Tibial artery (tissue), 4 donors: ENCODE data around the gene PCDH9.

ENCODE experiments used
- DNase-seq, 2 donors: peaks; one replicate each; pipeline ENCODE4 v3.0.0-alpha.2; 2019
- H3K27ac ChIP-seq, 2 donors: fragments of 200-600 bp; sonication (generic) in 1 of 2; 1 replicate in 1 of 2; 2 replicates in 1 of 2; pipeline ENCODE4 v1.5.1; 2018 to 2019; ENCODE audit warnings: mild to moderate bottlenecking in 1 of 2
- H3K27me3 ChIP-seq, 2 donors: fragments of 200-600 bp; sonication (generic) in 1 of 2; one replicate each; pipeline versions ENCODE4 v1.5.1 to v1.6.0; 2016 to 2019
- H3K36me3 ChIP-seq, 3 donors: fragments of 200-600 bp; sonication (generic) in 2 of 3; one replicate each; pipeline ENCODE4 v1.5.1; 2016 to 2019; ENCODE audit warnings: mild to moderate bottlenecking in 2 of 3
- H3K4me1 ChIP-seq, 4 donors: fragments of 200-600 bp; sonication (generic) in 2 of 4; 1 replicate in 3 of 4; 2 replicates in 1 of 4; pipeline ENCODE4 v1.5.1; 2016 to 2019
- H3K4me3 ChIP-seq, 2 donors: fragments of 200-600 bp; sonication (generic) in 1 of 2; 1 replicate in 1 of 2; 2 replicates in 1 of 2; pipeline ENCODE4 v1.5.1; 2018 to 2019; ENCODE audit warnings: mild to moderate bottlenecking in 2 of 2
- H3K9me3 ChIP-seq, 3 donors: fragments of 200-600 bp; sonication (generic) in 1 of 3; one replicate each; pipeline ENCODE4 v1.5.1; 2016 to 2019
- CTCF ChIP-seq, 2 experiments: fragments of 200-600 bp in 1 of 2; fragments of 450-650 bp in 1 of 2; IDR thresholded peaks; one replicate each; pipeline ENCODE4 v1.5.1; 2017 to 2019; ENCODE audit warnings: antibody characterized with exemption in 2 of 2, mild to moderate bottlenecking in 1 of 2, moderate library complexity in 1 of 2
- intact Hi-C: fragments of 100-400 bp; cut with DNase I; formaldehyde crosslinking; loops from one replicate; pipeline ENCODE4 v1.15.0; 2023; ENCODE audit warnings: low total_unique reads

PCDH9 gene, protein sequence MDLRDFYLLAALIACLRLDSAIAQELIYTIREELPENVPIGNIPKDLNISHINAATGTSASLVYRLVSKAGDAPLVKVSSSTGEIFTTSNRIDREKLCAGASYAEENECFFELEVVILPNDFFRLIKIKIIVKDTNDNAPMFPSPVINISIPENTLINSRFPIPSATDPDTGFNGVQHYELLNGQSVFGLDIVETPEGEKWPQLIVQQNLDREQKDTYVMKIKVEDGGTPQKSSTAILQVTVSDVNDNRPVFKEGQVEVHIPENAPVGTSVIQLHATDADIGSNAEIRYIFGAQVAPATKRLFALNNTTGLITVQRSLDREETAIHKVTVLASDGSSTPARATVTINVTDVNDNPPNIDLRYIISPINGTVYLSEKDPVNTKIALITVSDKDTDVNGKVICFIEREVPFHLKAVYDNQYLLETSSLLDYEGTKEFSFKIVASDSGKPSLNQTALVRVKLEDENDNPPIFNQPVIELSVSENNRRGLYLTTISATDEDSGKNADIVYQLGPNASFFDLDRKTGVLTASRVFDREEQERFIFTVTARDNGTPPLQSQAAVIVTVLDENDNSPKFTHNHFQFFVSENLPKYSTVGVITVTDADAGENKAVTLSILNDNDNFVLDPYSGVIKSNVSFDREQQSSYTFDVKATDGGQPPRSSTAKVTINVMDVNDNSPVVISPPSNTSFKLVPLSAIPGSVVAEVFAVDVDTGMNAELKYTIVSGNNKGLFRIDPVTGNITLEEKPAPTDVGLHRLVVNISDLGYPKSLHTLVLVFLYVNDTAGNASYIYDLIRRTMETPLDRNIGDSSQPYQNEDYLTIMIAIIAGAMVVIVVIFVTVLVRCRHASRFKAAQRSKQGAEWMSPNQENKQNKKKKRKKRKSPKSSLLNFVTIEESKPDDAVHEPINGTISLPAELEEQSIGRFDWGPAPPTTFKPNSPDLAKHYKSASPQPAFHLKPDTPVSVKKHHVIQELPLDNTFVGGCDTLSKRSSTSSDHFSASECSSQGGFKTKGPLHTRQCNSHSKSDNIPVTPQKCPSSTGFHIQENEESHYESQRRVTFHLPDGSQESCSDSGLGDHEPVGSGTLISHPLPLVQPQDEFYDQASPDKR (N-terminal part only)

GRCh38 chr13:67229481-67230403 lies at the start of gene PCDH9:
Gene PCDH9, minus strand, starts transcription at chr13:67230336. Its CDS starts 1,896 bp downstream, at chr13:67228440.
- Histone ChIP-seq H3K36me3 (no peaks in the 10 kb centered on the region), H3K4me1 (peaks cover 0 to 15% (median 7%) of the 10 kb centered on the region in 4 donors), H3K27me3 (peaks cover 0 to 5% of the 10 kb centered on the region in 2 donors), H3K27ac (peak within 1 kb of the TSS; percentile 71 to 84), H3K9me3 (no peaks in the 10 kb centered on the region), H3K4me3 (peak within 1 kb of the TSS; percentile 77 to 85)
- no peak for TF ChIP-seq CTCF (IDR thresholded peaks at IDR 0.05)
- intact Hi-C loops: no loop called here
- DNase-seq: no peak

GRCh38 chr13:67278235-67278634 lies 48.1 kb upstream of the PCDH9 start:
- TF ChIP-seq CTCF (IDR thresholded peaks at IDR 0.05): no peak
- Histone ChIP-seq H3K4me1 (no peaks in the 10 kb centered on the region), H3K4me3 (no peak overlapping the region), H3K27ac (no peak overlapping the region), H3K27me3 (no peaks in the 10 kb centered on the region), H3K36me3 (no peaks in the 10 kb centered on the region), H3K9me3 (no peaks in the 10 kb centered on the region)
- no peak for DNase-seq
- intact Hi-C loops: no loop called here

GRCh38 chr13:67277581-67277980 lies 47.4 kb upstream of the PCDH9 start:
- no peaks in the 10 kb centered on the region for H3K9me3 ChIP-seq
- H3K36me3 ChIP-seq: no peaks in the 10 kb centered on the region
- no peak overlapping the region for H3K4me3 ChIP-seq
- DNase-seq: no peak
- H3K27ac ChIP-seq: no peak overlapping the region
- intact Hi-C loops: no loop called here
- no peaks in the 10 kb centered on the region for H3K27me3 ChIP-seq
- no peaks in the 10 kb centered on the region for H3K4me1 ChIP-seq
- no peak for TF ChIP-seq CTCF (IDR thresholded peaks at IDR 0.05)

DNA sequence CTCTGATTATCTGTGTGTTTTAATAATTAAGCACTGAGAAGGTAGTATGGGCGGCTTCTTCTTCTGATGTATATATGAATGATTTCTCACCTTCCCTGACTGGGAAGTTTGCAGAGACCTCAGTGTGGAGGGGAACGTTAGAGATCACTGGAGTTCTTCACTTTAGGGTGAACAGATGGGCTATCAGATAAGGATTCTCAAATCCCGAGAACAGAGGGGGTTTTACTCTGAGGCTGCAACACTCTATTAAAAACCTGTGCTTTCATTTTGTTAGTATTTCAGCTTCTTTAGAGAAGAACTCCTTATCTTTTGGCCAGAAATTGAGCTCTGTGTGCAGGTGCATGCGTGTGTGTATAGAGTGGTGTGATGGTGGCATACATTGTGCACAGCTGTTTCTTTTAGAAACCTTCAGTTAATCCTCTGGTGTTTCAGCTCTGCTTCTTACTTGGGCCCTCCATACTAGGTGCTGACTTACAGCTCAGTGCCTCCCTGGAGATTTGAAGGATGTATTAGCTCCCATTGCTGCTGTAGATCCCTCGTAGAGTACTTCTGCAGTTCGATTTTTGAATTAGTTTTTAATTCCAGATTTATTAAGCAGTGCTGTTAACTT lies 45.3 kb upstream of the PCDH9 start:
- no peak overlapping the region for H3K27ac ChIP-seq
- H3K4me3 ChIP-seq: no peak overlapping the region
- intact Hi-C loops: no loop called here
- H3K4me1 ChIP-seq: no peaks in the 10 kb centered on the region
- no peak for TF ChIP-seq CTCF (IDR thresholded peaks at IDR 0.05)
- H3K27me3 ChIP-seq: no peaks in the 10 kb centered on the region
- DNase-seq: no peak
- H3K9me3 ChIP-seq: no peaks in the 10 kb centered on the region
- no peaks in the 10 kb centered on the region for H3K36me3 ChIP-seq
